ENCODE data around the gene EPX.

EPX gene

GRCh38 chr17:58184986-58185761 is 7.4 kb upstream of the EPX start:
- no peak overlapping the region for H3K27ac ChIP-seq
- TF ChIP-seq ZFX (IDR thresholded peaks at IDR 0.05; ENCODE audit: borderline replicate concordance): no peak
- TF ChIP-seq CTCF (IDR thresholded peaks at IDR 0.05): no peak

- TF ChIP-seq CTCF (IDR thresholded peaks at IDR 0.05) (no peak), ZFX (IDR thresholded peaks at IDR 0.05; ENCODE audit: borderline replicate concordance) (no peak)
- no peak overlapping the region for H3K27ac ChIP-seq
Measured at GRCh38 chr17:58186591-58186990, 5.9 kb upstream of the EPX start.

- no peak for TF ChIP-seq ZFX (IDR thresholded peaks at IDR 0.05; ENCODE audit: borderline replicate concordance)
- TF ChIP-seq CTCF (IDR thresholded peaks at IDR 0.05): no peak
- H3K27ac ChIP-seq: no peak overlapping the region
Measured at GRCh38 chr17:58187063-58187462, 5.5 kb upstream of the EPX start.

- no peak for TF ChIP-seq CTCF (IDR thresholded peaks at IDR 0.05)
- TF ChIP-seq ZFX (IDR thresholded peaks at IDR 0.05; ENCODE audit: borderline replicate concordance): no peak
- no peak overlapping the region for H3K27ac ChIP-seq
Measured at GRCh38 chr17:58187675-58188074, 4.9 kb upstream of the EPX start.

GRCh38 chr17:58189436-58190146 is 2.9 kb upstream of the EPX start:
- TF ChIP-seq ZFX (IDR thresholded peaks at IDR 0.05; ENCODE audit: borderline replicate concordance): no peak
- TF ChIP-seq CTCF (IDR thresholded peaks at IDR 0.05): no peak

GRCh38 chr17:58191241-58191896 is 1.2 kb upstream of the EPX start:
- TF ChIP-seq CTCF (IDR thresholded peaks at IDR 0.05): no peak
- TF ChIP-seq ZFX (IDR thresholded peaks at IDR 0.05; ENCODE audit: borderline replicate concordance): no peak

More at GRCh38 chr17:58189436-58190146, 2.9 kb upstream of the EPX start:
- H3K27ac ChIP-seq: no peak overlapping the region

More at GRCh38 chr17:58191241-58191896, 1.2 kb upstream of the EPX start:
- H3K27ac ChIP-seq: no peak overlapping the region
